ENCODE results near the gene SFXN3. TPM values are rescaled to one million over a fixed set of nuclear protein-coding genes. Genes with fewer than 3 reads are reported as not detected.

The SFXN3 gene
- polyA plus RNA-seq, 1 experiment, result 125 TPM

- DNase-seq (ENCODE audit: low read depth), result no peak
- no peak for TF ChIP-seq CTCF (IDR thresholded peaks at IDR 0.05; ENCODE audit: insufficient read depth, low read depth, low read length)
- H3K36me3 ChIP-seq (ENCODE audit: control insufficient read depth, insufficient read depth, low read length), result no peaks in the 10 kb centered on the region
- ChIA-PET POLR2A (no interaction called here), CTCF (interaction anchor here (0.6 to 15.1 kb wide), 7 partner anchors 11 to 36 kb away, joined by 3 to 194 read pairs (median 4); partner anchors contain the start of gene LZTS2)
- H3K27me3 ChIP-seq (ENCODE audit: control insufficient read depth, insufficient read depth, low read length), result 0 out of 2 replicates have a peak, but pooled peaks cover 2% of the 10 kb centered on the region
- H3K4me3 ChIP-seq (ENCODE audit: low read depth, low read length), result no peak overlapping the region
Measured at GRCh38 chr10:101027106-101027720, 3.8 kb upstream of the SFXN3 start.

DNA sequence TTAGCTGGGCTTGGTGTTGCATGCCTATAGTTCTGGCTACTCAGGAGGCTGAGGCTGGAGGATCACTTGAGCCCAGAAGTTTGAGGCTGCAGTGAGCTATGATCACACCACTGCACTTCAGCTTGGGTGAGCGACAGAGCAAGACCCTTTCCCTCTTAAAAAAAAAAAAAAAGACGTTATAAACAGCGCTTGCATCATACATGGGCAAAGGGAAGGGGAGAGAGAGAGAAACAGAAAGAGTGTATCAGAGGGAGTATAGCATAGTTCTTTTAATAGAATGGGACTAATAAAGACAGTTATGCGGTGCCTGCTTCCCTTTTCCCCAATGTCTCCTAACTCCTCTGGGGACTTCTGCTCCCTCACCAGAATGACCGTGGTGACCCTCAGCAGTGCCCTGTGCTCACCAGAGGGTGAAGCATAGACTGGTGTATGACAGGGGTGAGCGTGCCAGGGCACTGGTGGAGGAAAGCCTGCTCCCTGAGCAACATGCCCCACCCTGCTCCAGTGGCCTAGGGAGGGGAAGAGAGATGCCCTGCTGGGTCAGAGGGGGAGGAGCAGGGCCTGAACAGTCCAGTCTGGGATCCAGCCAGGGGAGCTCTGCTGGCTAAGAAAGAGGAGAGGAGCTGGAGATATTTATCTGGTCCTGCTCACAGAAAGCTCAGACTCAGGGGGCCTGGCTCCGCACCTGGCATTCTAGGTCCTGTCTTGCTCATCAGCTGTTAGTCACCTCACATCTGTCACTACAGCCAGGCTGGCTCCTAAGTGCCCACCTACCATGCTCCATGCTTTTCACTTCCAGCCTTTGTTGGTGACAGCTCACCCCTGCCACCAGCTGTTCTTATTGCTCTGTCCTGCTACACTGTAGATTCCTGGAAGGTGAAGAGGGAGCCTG lies 2.3 kb upstream of the SFXN3 start:
- Histone ChIP-seq H3K36me3 (ENCODE audit: control insufficient read depth, insufficient read depth, low read length) (no peaks in the 10 kb centered on the region), H3K27me3 (ENCODE audit: control insufficient read depth, insufficient read depth, low read length) (0 out of 2 replicates have a peak, but pooled peaks cover 2% of the 10 kb centered on the region), H3K4me3 (ENCODE audit: low read depth, low read length) (no peak overlapping the region)
- ChIA-PET POLR2A (no interaction called here), CTCF (interaction anchor here (1.5 to 15.1 kb wide), 5 partner anchors 12 to 37 kb away, joined by 3 to 194 read pairs (median 29); partner anchors contain the start of gene KAZALD1)
- DNase-seq (ENCODE audit: low read depth), result no peak
- TF ChIP-seq CTCF (IDR thresholded peaks at IDR 0.05; ENCODE audit: insufficient read depth, low read depth, low read length), result no peak

DNA sequence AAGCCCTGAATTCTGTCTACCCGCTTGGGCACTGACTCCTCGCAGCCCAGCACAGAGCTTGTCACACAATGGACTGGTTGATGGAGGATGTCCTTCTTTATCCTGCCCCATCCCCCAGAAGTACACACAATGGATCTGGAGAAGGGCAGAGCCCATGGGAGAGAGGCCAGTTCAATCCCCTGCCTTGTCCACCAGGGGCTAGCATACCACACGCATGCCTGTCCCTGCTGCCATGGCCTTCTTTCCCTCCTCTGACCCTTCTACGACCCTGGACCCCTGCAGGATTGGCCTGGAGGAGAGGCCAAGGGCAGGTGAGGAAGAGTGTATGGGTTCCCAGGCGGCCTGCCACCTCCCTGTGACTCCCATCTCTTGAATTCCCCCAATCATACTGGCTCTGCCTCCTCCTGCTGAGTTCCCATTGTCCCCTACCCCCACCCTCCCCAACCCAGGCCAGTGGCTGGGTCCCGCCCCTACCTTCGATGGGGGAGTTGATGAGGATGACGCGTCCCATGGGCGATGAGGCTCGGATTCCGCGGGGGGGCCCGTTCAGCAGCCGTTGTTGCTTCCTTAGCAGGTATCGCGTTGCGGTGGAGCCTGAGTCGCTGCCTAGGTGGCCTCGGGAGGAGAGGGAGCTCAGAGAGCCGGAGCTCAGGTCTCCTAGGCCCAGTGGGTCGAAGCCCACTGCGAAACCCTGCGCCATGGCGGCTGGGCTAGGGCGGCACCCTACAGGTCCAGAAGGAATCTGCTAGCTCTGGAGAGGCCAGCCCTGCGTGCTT lies 1.3 kb upstream of the SFXN3 start:
- Histone ChIP-seq H3K36me3 (ENCODE audit: control insufficient read depth, insufficient read depth, low read length) (peaks cover under 1% of the 10 kb centered on the region; the same call in 1 of the 2 replicates), H3K27me3 (ENCODE audit: control insufficient read depth, insufficient read depth, low read length) (0 out of 2 replicates have a peak, but pooled peaks cover 2% of the 10 kb centered on the region), H3K4me3 (ENCODE audit: low read depth, low read length) (no peak overlapping the region)
- ChIA-PET POLR2A (no interaction called here), CTCF (interaction anchor here (1.5 to 15.1 kb wide), 7 partner anchors 12 to 36 kb away, joined by 3 to 194 read pairs (median 27); partner anchors contain the start of gene KAZALD1)
- DNase-seq (ENCODE audit: low read depth), result no peak
- TF ChIP-seq CTCF (IDR thresholded peaks at IDR 0.05; ENCODE audit: insufficient read depth, low read depth, low read length), result peak; percentile 20; the same call in 1 of the 2 replicates

DNA sequence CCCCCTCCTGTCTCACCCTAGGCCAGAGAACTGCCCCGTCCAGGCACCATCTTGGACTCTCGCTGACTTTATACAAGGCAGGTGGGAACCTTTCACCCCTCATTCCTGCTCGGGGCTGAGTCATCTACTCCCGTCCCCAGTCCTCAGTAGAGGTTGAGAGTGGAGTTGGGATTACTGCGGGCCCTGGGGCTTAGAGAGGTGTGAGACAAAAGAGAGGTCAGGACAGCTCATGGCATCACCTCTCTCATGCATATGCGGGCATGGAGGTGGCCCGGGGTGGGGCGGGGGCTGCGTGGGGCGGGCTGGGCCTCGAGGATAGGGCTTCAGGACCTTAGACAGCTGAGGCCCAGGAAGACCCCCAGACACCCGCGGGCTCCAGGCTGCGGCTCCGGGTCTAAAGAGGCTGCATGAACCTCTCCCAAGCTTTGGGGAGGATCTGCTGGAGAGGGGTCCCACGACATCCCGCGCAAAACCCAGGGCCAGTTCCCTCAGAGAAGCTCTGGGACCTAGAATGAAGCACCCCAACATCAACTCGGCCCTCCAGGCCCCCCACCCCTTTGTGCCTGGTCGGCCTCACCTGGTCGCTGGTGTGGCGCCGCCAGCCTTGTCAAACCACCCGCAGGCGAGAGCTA lies 422 bp upstream of the SFXN3 start:
- peaks cover 7% of the 10 kb centered on the region for H3K36me3 ChIP-seq (ENCODE audit: control insufficient read depth, insufficient read depth, low read length)
- 0 out of 2 replicates have a peak, but pooled peaks cover 2% of the 10 kb centered on the region for H3K27me3 ChIP-seq (ENCODE audit: control insufficient read depth, insufficient read depth, low read length)
- TF ChIP-seq CTCF (IDR thresholded peaks at IDR 0.05; ENCODE audit: insufficient read depth, low read depth, low read length), result no peak

More for the DNA sequence above, 422 bp upstream of the SFXN3 start:
- no peak for DNase-seq (ENCODE audit: low read depth)
- peak overlapping the region; percentile 76 for H3K4me3 ChIP-seq (ENCODE audit: low read depth, low read length)
- ChIA-PET POLR2A (interaction anchor here (1.1 kb wide), 1 partner anchor 12 kb away, joined by 3 read pairs; no protein-coding TSS in a partner anchor), CTCF (interaction anchor here (1.5 to 15.1 kb wide), 9 partner anchors 9 to 111 kb away, joined by 3 to 194 read pairs (median 15); partner anchors contain the start of gene KAZALD1)

Measured in BJ (cell line).